Astrocyte (in vitro differentiated cells and primary cell): ENCODE data around the gene SND1. TPM values are rescaled to one million over a fixed set of nuclear protein-coding genes. Genes with fewer than 3 reads are reported as not detected.
A peak's percentile ranks its signal among the peaks of the same experiment; 100 is the strongest.

Experiments used
- DNase-seq: peaks from one replicate; pipeline ENCODE4 v3.0.0-alpha.2; 2010; ENCODE audit warnings: low read depth
- FAIRE-seq: peaks from 2 replicates; lab custom pipeline; 2011; peaks lifted over from hg19 to GRCh38; lab: Jason Lieb, UNC
- H2AFZ ChIP-seq: 2 replicates; pipeline ENCODE4 v1.6.0; 2012; ENCODE audit warnings: low read depth, low read length, inconsistent platforms
- H3K27ac ChIP-seq: 2 replicates; pipeline ENCODE4 v1.5.1; 2011; ENCODE audit warnings: low read depth, low read length, inconsistent platforms
- H3K27me3 ChIP-seq: 2 replicates; pipeline ENCODE4 v1.6.0; 2011; ENCODE audit warnings: low read length, inconsistent platforms; ENCODE audit not compliant: insufficient read depth
- H3K36me3 ChIP-seq: 2 replicates; pipeline ENCODE4 v1.5.1; 2011; ENCODE audit warnings: low read length, inconsistent platforms; ENCODE audit not compliant: insufficient read depth
- H3K4me1 ChIP-seq: 2 replicates; pipeline ENCODE4 v1.5.1; 2011; ENCODE audit warnings: low read length, inconsistent platforms; ENCODE audit not compliant: insufficient read depth
- H3K4me2 ChIP-seq: 2 replicates; pipeline ENCODE4 v1.6.0; 2012; ENCODE audit warnings: low read length, inconsistent platforms
- H3K4me3 ChIP-seq: 2 replicates; pipeline ENCODE4 v1.5.1; 2011; ENCODE audit warnings: low read depth, mild to moderate bottlenecking, low read length, inconsistent platforms; ENCODE audit not compliant: insufficient read depth
- H3K79me2 ChIP-seq: 2 replicates; pipeline ENCODE4 v1.6.0; 2012; ENCODE audit warnings: mild to moderate bottlenecking, low read length, inconsistent platforms; ENCODE audit not compliant: insufficient read depth
- H3K9ac ChIP-seq: 2 replicates; pipeline ENCODE4 v1.6.0; 2012; ENCODE audit warnings: mild to moderate bottlenecking, low read length, inconsistent platforms
- H3K9me3 ChIP-seq: 2 replicates; pipeline ENCODE4 v1.5.1; 2012; ENCODE audit warnings: low read depth, mild to moderate bottlenecking, low read length, inconsistent platforms; ENCODE audit not compliant: insufficient read depth
- H4K20me1 ChIP-seq: 2 replicates; pipeline ENCODE4 v1.6.0; 2012; ENCODE audit warnings: low read length, inconsistent platforms; ENCODE audit not compliant: insufficient read depth
- H3K27ac Mint-ChIP-seq: one replicate; pipeline ENCODE4 v1.8.0; 2021; ENCODE audit warnings: mild to moderate bottlenecking, mixed read lengths; ENCODE audit not compliant: unreplicated experiment
- H3K27me3 Mint-ChIP-seq: one replicate; pipeline ENCODE4 v1.8.0; 2021; ENCODE audit warnings: low read depth, mixed read lengths; ENCODE audit not compliant: unreplicated experiment
- H3K36me3 Mint-ChIP-seq: one replicate; pipeline ENCODE4 v1.8.0; 2021; ENCODE audit warnings: low read depth, mixed read lengths; ENCODE audit not compliant: unreplicated experiment
- H3K4me1 Mint-ChIP-seq: one replicate; pipeline ENCODE4 v1.8.0; 2021; ENCODE audit warnings: low read depth, mixed read lengths; ENCODE audit not compliant: unreplicated experiment
- H3K4me3 Mint-ChIP-seq: one replicate; pipeline ENCODE4 v1.8.0; 2021; ENCODE audit warnings: mild to moderate bottlenecking, moderate library complexity, mixed read lengths; ENCODE audit not compliant: unreplicated experiment
- H3K9me3 Mint-ChIP-seq: one replicate; pipeline ENCODE4 v1.8.0; 2021; ENCODE audit warnings: mild to moderate bottlenecking, mixed read lengths; ENCODE audit not compliant: unreplicated experiment
- CTCF ChIP-seq: IDR thresholded peaks from 2 replicates; pipeline ENCODE4 v1.5.1; 2011; ENCODE audit warnings: low read depth, mild to moderate bottlenecking, inconsistent platforms, low read length, moderate library complexity; ENCODE audit not compliant: insufficient read depth
- EZH2 ChIP-seq: IDR thresholded peaks from 2 replicates; pipeline ENCODE4 v1.6.1; 2012; ENCODE audit warnings: mild to moderate bottlenecking, low read length, inconsistent platforms; ENCODE audit not compliant: insufficient read depth
- total RNA-seq: library from RNA; stranded (reverse); gene quantifications from 2 replicates; pipeline ENCODE4 v1.2.1, GENCODE V29; 2021

The SND1 gene
- total RNA-seq, 1 donor from 2014 or later = 267 TPM

- FAIRE-seq (no peak), DNase-seq (no peak)
- peaks cover 8% of the 10 kb centered on the region for H3K4me1 Mint-ChIP-seq
- Histone ChIP-seq H3K4me3 (no peak overlapping the region), H4K20me1 (peaks cover 92% of the 10 kb centered on the region), H3K79me2 (no peaks in the 10 kb centered on the region), H3K4me1 (peaks cover 4% of the 10 kb centered on the region), H3K27ac (no peak overlapping the region), H3K27me3 (no peaks in the 10 kb centered on the region), H3K9ac (no peak overlapping the region), H3K36me3 (peaks cover 22% of the 10 kb centered on the region), H2AFZ (no peak overlapping the region), H3K9me3 (no peaks in the 10 kb centered on the region), H3K4me2 (no peak overlapping the region)
- TF ChIP-seq EZH2 = no peak
- no peak for TF ChIP-seq CTCF
- peak overlapping the region; percentile 53 for H3K27ac Mint-ChIP-seq
- H3K9me3 Mint-ChIP-seq = no peaks in the 10 kb centered on the region
- no peak overlapping the region for H3K4me3 Mint-ChIP-seq
- H3K27me3 Mint-ChIP-seq = no peaks in the 10 kb centered on the region
- H3K36me3 Mint-ChIP-seq = peaks cover 35% of the 10 kb centered on the region
Measured at GRCh38 chr7:128082431-128082830, 430.4 kb downstream of the SND1 start.

GRCh38 chr7:128084896-128085608, 433.1 kb downstream of the SND1 start:
- Mint-ChIP-seq H3K9me3 (no peaks in the 10 kb centered on the region), H3K27me3 (no peaks in the 10 kb centered on the region), H3K4me1 (peaks cover 8% of the 10 kb centered on the region), H3K4me3 (no peak overlapping the region), H3K36me3 (peaks cover 36% of the 10 kb centered on the region), H3K27ac (no peak overlapping the region)
- H3K36me3 ChIP-seq = peaks cover 12% of the 10 kb centered on the region
- no peak for TF ChIP-seq CTCF
- TF ChIP-seq EZH2 = no peak
- no peak overlapping the region for H3K4me3 ChIP-seq
- H3K9me3 ChIP-seq = no peaks in the 10 kb centered on the region
- H2AFZ ChIP-seq = no peak overlapping the region
- FAIRE-seq (no peak), DNase-seq (peak; percentile 55)
- H3K9ac ChIP-seq = peak overlapping the region; percentile 31
- no peaks in the 10 kb centered on the region for H3K79me2 ChIP-seq
- H3K4me2 ChIP-seq = no peak overlapping the region
- peaks cover 4% of the 10 kb centered on the region for H3K4me1 ChIP-seq
- H3K27me3 ChIP-seq = no peaks in the 10 kb centered on the region
- H3K27ac ChIP-seq = no peak overlapping the region
- H4K20me1 ChIP-seq = peaks cover 87% of the 10 kb centered on the region

- no peak overlapping the region for H3K9ac ChIP-seq
- FAIRE-seq (no peak), DNase-seq (no peak)
- no peaks in the 10 kb centered on the region for H3K79me2 ChIP-seq
- H3K9me3 Mint-ChIP-seq = no peaks in the 10 kb centered on the region
- no peak overlapping the region for H2AFZ ChIP-seq
- H3K4me3 Mint-ChIP-seq = no peak overlapping the region
- peaks cover 83% of the 10 kb centered on the region for H4K20me1 ChIP-seq
- H3K27me3 Mint-ChIP-seq = no peaks in the 10 kb centered on the region
- no peaks in the 10 kb centered on the region for H3K4me1 Mint-ChIP-seq
- TF ChIP-seq EZH2 (no peak), CTCF (no peak)
- H3K36me3 Mint-ChIP-seq = peaks cover 38% of the 10 kb centered on the region
- no peaks in the 10 kb centered on the region for H3K9me3 ChIP-seq
- no peak overlapping the region for H3K4me3 ChIP-seq
- H3K4me1 ChIP-seq = peaks cover 10% of the 10 kb centered on the region
- no peak overlapping the region for H3K4me2 ChIP-seq
- no peak overlapping the region for H3K27ac ChIP-seq
- H3K36me3 ChIP-seq = peaks cover 21% of the 10 kb centered on the region
- no peaks in the 10 kb centered on the region for H3K27me3 ChIP-seq
- peak overlapping the region; percentile 56 for H3K27ac Mint-ChIP-seq
Measured at GRCh38 chr7:128090492-128090891, 438.5 kb downstream of the SND1 start.
